Measurements from ENCODE around the gene SKAP1. TPM values are rescaled to one million over a fixed set of nuclear protein-coding genes. Genes with fewer than 3 reads are reported as not detected.

SKAP1 gene
- total and polyA plus RNA-seq, 2 experiments from 2014 or later = 0.27 TPM; not detected in 1

DNA sequence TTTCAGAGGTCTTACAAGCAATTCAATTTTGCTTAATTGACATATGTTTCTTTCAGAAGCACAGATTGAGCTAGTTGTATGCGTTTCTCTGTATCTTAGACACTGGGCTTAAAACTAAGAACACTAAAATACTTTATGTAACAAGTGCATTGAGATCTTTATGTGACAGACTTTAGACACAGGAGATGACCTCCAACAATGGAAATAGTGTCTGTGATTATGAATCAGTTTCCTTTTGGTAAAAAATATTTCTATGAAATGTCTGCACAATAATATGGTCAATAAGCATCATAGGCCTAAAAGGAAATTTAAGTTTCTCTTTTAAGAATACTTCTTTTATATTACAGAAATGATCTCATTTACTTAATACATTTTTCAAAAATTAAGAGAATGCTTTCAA is 153.2 kb downstream of the SKAP1 start:
- Mint-ChIP-seq H3K4me1 (no peaks in the 10 kb centered on the region), H3K36me3 (ENCODE audit: low read depth) (no peaks in the 10 kb centered on the region), H3K4me3 (no peak overlapping the region), H3K27me3 (ENCODE audit: insufficient read depth, low read depth, poor library complexity) (no peaks in the 10 kb centered on the region), H3K27ac (no peak overlapping the region), H3K9me3 (no peaks in the 10 kb centered on the region)
- 0 out of 2 replicates have a peak, but pooled peaks cover 3% of the 10 kb centered on the region for H3K27me3 ChIP-seq (ENCODE audit: insufficient read depth)
- ATAC-seq (no peak), DNase-seq (ENCODE audit: low spot score) (no peak)
- H3F3A ChIP-seq (replicated peaks; ENCODE audit: low read depth) = no peaks in the 10 kb centered on the region
- no peaks in the 10 kb centered on the region for H3K9me2 ChIP-seq (ENCODE audit: insufficient read depth)
- no peak overlapping the region for H3K4me2 ChIP-seq
- no peaks in the 10 kb centered on the region for H3K36me3 ChIP-seq (ENCODE audit: insufficient read depth)
- no peak overlapping the region for H2AFZ ChIP-seq
- no peaks in the 10 kb centered on the region for H4K20me1 ChIP-seq (replicated peaks; ENCODE audit: insufficient read depth)
- TF ChIP-seq POLR2AphosphoS5 (IDR thresholded peaks at IDR 0.05; ENCODE audit: low read depth) (no peak), CREB1 (CRISPR knock-in tag; IDR thresholded peaks at IDR 0.05; ENCODE audit: low read depth) (no peak), STAT1 (IDR thresholded peaks at IDR 0.05; ENCODE audit: unreplicated experiment) (no peak)
- TF ChIP-seq, protein P1, sequence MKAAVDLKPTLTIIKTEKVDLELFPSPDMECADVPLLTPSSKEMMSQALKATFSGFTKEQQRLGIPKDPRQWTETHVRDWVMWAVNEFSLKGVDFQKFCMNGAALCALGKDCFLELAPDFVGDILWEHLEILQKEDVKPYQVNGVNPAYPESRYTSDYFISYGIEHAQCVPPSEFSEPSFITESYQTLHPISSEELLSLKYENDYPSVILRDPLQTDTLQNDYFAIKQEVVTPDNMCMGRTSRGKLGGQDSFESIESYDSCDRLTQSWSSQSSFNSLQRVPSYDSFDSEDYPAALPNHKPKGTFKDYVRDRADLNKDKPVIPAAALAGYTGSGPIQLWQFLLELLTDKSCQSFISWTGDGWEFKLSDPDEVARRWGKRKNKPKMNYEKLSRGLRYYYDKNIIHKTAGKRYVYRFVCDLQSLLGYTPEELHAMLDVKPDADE (IDR thresholded peaks at IDR 0.05) = no peak
- no peak overlapping the region for H3K27ac ChIP-seq (ENCODE audit: low read depth)
- no peaks in the 10 kb centered on the region for H3K79me2 ChIP-seq (replicated peaks; ENCODE audit: insufficient read depth)
- no peak overlapping the region for H3K4me3 ChIP-seq
- H3K4me1 ChIP-seq (ENCODE audit: insufficient read depth) = no peaks in the 10 kb centered on the region

DNA sequence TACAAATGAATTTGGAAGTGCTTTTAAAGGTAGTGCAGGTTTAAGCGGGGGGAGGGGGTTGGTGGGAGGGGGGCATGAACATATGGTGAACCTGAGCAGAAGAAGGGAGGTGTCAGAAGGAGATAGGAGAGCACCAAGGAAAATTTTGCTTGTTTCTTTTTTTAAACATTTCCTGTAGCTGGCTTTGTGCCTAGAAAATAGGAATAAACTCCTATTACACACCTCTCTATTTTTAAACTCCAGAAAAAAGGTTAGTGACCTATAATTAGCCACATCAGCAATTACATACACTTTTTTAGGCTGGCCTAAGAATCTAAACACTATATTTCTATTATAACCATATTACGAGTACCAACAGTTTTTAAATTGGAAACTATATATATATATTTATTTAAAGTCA is 159.1 kb downstream of the SKAP1 start:
- H3K36me3 ChIP-seq (ENCODE audit: insufficient read depth) = no peaks in the 10 kb centered on the region

More for the DNA sequence above, 159.1 kb downstream of the SKAP1 start:
- Mint-ChIP-seq H3K27me3 (ENCODE audit: insufficient read depth, low read depth, poor library complexity) (no peaks in the 10 kb centered on the region), H3K27ac (no peak overlapping the region), H3K4me1 (peaks cover 3% of the 10 kb centered on the region; the same call in 2 of the 3 replicates), H3K9me3 (no peaks in the 10 kb centered on the region), H3K36me3 (ENCODE audit: low read depth) (no peaks in the 10 kb centered on the region), H3K4me3 (no peak overlapping the region)
- Histone ChIP-seq H3K27ac (ENCODE audit: low read depth) (no peak overlapping the region), H3K79me2 (replicated peaks; ENCODE audit: insufficient read depth) (no peaks in the 10 kb centered on the region), H3K27me3 (ENCODE audit: insufficient read depth) (0 out of 2 replicates have a peak, but pooled peaks cover 3% of the 10 kb centered on the region), H3F3A (replicated peaks; ENCODE audit: low read depth) (no peaks in the 10 kb centered on the region), H3K4me2 (no peak overlapping the region), H3K4me1 (ENCODE audit: insufficient read depth) (peaks cover 4% of the 10 kb centered on the region; the same call in 1 of the 2 replicates), H4K20me1 (replicated peaks; ENCODE audit: insufficient read depth) (no peaks in the 10 kb centered on the region), H3K9me2 (ENCODE audit: insufficient read depth) (no peaks in the 10 kb centered on the region), H2AFZ (no peak overlapping the region), H3K4me3 (no peak overlapping the region)
- no peak for ATAC-seq
- no peak for DNase-seq (ENCODE audit: low spot score)
- no peak for TF ChIP-seq EZH2phosphoT487 (IDR thresholded peaks at IDR 0.05; ENCODE audit: unreplicated experiment)
- TF ChIP-seq, protein P2, sequence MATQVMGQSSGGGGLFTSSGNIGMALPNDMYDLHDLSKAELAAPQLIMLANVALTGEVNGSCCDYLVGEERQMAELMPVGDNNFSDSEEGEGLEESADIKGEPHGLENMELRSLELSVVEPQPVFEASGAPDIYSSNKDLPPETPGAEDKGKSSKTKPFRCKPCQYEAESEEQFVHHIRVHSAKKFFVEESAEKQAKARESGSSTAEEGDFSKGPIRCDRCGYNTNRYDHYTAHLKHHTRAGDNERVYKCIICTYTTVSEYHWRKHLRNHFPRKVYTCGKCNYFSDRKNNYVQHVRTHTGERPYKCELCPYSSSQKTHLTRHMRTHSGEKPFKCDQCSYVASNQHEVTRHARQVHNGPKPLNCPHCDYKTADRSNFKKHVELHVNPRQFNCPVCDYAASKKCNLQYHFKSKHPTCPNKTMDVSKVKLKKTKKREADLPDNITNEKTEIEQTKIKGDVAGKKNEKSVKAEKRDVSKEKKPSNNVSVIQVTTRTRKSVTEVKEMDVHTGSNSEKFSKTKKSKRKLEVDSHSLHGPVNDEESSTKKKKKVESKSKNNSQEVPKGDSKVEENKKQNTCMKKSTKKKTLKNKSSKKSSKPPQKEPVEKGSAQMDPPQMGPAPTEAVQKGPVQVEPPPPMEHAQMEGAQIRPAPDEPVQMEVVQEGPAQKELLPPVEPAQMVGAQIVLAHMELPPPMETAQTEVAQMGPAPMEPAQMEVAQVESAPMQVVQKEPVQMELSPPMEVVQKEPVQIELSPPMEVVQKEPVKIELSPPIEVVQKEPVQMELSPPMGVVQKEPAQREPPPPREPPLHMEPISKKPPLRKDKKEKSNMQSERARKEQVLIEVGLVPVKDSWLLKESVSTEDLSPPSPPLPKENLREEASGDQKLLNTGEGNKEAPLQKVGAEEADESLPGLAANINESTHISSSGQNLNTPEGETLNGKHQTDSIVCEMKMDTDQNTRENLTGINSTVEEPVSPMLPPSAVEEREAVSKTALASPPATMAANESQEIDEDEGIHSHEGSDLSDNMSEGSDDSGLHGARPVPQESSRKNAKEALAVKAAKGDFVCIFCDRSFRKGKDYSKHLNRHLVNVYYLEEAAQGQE (IDR thresholded peaks at IDR 0.05; ENCODE audit: unreplicated experiment) = no peak
- TF ChIP-seq, protein P3, sequence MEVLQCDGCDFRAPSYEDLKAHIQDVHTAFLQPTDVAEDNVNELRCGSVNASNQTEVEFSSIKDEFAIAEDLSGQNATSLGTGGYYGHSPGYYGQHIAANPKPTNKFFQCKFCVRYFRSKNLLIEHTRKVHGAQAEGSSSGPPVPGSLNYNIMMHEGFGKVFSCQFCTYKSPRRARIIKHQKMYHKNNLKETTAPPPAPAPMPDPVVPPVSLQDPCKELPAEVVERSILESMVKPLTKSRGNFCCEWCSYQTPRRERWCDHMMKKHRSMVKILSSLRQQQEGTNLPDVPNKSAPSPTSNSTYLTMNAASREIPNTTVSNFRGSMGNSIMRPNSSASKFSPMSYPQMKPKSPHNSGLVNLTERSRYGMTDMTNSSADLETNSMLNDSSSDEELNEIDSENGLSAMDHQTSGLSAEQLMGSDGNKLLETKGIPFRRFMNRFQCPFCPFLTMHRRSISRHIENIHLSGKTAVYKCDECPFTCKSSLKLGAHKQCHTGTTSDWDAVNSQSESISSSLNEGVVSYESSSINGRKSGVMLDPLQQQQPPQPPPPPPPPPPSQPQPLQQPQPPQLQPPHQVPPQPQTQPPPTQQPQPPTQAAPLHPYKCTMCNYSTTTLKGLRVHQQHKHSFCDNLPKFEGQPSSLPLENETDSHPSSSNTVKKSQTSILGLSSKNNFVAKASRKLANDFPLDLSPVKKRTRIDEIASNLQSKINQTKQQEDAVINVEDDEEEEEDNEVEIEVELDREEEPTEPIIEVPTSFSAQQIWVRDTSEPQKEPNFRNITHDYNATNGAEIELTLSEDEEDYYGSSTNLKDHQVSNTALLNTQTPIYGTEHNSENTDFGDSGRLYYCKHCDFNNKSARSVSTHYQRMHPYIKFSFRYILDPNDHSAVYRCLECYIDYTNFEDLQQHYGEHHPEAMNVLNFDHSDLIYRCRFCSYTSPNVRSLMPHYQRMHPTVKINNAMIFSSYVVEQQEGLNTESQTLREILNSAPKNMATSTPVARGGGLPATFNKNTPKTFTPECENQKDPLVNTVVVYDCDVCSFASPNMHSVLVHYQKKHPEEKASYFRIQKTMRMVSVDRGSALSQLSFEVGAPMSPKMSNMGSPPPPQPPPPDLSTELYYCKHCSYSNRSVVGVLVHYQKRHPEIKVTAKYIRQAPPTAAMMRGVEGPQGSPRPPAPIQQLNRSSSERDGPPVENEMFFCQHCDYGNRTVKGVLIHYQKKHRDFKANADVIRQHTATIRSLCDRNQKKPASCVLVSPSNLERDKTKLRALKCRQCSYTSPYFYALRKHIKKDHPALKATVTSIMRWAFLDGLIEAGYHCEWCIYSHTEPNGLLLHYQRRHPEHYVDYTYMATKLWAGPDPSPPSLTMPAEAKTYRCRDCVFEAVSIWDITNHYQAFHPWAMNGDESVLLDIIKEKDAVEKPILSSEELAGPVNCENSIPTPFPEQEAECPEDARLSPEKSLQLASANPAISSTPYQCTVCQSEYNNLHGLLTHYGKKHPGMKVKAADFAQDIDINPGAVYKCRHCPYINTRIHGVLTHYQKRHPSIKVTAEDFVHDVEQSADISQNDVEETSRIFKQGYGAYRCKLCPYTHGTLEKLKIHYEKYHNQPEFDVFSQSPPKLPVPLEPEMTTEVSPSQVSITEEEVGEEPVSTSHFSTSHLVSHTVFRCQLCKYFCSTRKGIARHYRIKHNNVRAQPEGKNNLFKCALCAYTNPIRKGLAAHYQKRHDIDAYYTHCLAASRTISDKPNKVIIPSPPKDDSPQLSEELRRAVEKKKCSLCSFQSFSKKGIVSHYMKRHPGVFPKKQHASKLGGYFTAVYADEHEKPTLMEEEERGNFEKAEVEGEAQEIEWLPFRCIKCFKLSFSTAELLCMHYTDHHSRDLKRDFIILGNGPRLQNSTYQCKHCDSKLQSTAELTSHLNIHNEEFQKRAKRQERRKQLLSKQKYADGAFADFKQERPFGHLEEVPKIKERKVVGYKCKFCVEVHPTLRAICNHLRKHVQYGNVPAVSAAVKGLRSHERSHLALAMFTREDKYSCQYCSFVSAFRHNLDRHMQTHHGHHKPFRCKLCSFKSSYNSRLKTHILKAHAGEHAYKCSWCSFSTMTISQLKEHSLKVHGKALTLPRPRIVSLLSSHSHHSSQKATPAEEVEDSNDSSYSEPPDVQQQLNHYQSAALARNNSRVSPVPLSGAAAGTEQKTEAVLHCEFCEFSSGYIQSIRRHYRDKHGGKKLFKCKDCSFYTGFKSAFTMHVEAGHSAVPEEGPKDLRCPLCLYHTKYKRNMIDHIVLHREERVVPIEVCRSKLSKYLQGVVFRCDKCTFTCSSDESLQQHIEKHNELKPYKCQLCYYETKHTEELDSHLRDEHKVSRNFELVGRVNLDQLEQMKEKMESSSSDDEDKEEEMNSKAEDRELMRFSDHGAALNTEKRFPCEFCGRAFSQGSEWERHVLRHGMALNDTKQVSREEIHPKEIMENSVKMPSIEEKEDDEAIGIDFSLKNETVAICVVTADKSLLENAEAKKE (CRISPR knock-in tag; IDR thresholded peaks at IDR 0.05) = no peak
- TF ChIP-seq NANOG (IDR thresholded peaks at IDR 0.05; ENCODE audit: borderline replicate concordance) = no peak
- TF ChIP-seq EZH2 (IDR thresholded peaks at IDR 0.05; ENCODE audit: low read depth, unreplicated experiment) = no peak
- no peak for TF ChIP-seq CREB1 (CRISPR knock-in tag; IDR thresholded peaks at IDR 0.05; ENCODE audit: low read depth)
- TF ChIP-seq JUNB (IDR thresholded peaks at IDR 0.05; ENCODE audit: unreplicated experiment) = no peak

Measured in GM23338 (cell line).